Measurements from ENCODE around the gene PTK7.

DNA sequence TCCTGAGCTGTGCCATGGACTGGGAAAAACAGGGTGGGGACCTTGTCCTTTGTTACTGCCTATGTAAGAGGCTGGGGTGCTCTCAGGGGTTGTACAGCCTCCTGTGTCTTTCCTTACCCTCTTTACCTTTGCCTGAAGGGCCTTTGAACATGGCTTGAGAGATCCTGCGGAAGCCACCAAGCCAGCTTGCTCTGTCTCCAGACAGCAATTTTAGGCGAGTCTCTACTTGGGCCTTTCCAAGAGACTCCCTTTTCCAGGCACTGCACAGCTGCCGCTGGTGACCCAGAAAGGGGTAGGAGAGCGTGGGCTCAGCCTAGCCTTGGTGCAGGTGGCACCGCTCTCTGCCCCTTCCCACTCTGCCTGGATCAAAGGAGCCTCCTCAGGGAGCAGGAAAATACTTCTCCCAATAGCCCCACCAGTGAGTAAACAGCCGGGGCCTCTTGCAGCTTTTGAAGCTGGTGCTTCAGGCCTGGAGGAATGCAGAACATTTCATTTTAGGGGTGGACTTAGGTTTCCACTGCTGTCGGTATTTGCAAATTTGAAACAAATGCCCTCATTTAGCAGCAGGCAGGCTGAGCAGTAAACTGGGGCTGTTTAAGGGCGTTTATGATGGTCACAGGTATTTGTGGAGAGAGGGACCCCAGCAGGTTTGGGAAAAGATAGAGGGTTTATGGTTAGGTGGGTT is 13.9 kb downstream of the PTK7 start:
- TF ChIP-seq, protein P1, sequence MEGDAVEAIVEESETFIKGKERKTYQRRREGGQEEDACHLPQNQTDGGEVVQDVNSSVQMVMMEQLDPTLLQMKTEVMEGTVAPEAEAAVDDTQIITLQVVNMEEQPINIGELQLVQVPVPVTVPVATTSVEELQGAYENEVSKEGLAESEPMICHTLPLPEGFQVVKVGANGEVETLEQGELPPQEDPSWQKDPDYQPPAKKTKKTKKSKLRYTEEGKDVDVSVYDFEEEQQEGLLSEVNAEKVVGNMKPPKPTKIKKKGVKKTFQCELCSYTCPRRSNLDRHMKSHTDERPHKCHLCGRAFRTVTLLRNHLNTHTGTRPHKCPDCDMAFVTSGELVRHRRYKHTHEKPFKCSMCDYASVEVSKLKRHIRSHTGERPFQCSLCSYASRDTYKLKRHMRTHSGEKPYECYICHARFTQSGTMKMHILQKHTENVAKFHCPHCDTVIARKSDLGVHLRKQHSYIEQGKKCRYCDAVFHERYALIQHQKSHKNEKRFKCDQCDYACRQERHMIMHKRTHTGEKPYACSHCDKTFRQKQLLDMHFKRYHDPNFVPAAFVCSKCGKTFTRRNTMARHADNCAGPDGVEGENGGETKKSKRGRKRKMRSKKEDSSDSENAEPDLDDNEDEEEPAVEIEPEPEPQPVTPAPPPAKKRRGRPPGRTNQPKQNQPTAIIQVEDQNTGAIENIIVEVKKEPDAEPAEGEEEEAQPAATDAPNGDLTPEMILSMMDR (IDR thresholded peaks at IDR 0.05; ENCODE audit: poor library complexity), result no peak
- no peak for TF ChIP-seq EZH2phosphoT487 (IDR thresholded peaks at IDR 0.05; ENCODE audit: low read depth, severe bottlenecking, unreplicated experiment)

Measured in hepatocyte (in vitro differentiated cells).